Measurements from ENCODE around the gene DPP8.

GRCh38 chr15:65399997-65400396 is 117.5 kb downstream of the DPP8 start:
- TF ChIP-seq EZH2 (IDR thresholded peaks at IDR 0.05; ENCODE audit: borderline replicate concordance, insufficient read depth, low read depth, low read length, poor library complexity, severe bottlenecking), result no peak
- no peak for TF ChIP-seq CTCF (IDR thresholded peaks at IDR 0.05)

Data from B cell (primary cell).